Activated naive CD8-positive, alpha-beta T cell (primary cell): ENCODE data around the gene ABHD17A.
"Not testable (repeated sequence)": the region's sequence is repeated elsewhere in the genome, so short reads cannot be mapped to it uniquely, and the experiment has no call there.

ENCODE experiments used
- H3K27ac Mint-ChIP-seq: one replicate; pipeline ENCODE4 v1.8.0; 2021; ENCODE audit warnings: mixed read lengths
- H3K27me3 Mint-ChIP-seq: one replicate; pipeline ENCODE4 v1.8.0; 2021; ENCODE audit warnings: mixed read lengths
- H3K36me3 Mint-ChIP-seq: one replicate; pipeline ENCODE4 v1.8.0; 2021; ENCODE audit warnings: mixed read lengths
- H3K4me1 Mint-ChIP-seq: one replicate; pipeline ENCODE4 v1.8.0; 2021; ENCODE audit warnings: low read depth, mixed read lengths
- H3K4me3 Mint-ChIP-seq: one replicate; pipeline ENCODE4 v1.8.0; 2021; ENCODE audit warnings: mild to moderate bottlenecking, mixed read lengths
- H3K9me3 Mint-ChIP-seq: one replicate; pipeline ENCODE4 v1.8.0; 2021; ENCODE audit warnings: low read depth, mixed read lengths

ABHD17A gene

DNA sequence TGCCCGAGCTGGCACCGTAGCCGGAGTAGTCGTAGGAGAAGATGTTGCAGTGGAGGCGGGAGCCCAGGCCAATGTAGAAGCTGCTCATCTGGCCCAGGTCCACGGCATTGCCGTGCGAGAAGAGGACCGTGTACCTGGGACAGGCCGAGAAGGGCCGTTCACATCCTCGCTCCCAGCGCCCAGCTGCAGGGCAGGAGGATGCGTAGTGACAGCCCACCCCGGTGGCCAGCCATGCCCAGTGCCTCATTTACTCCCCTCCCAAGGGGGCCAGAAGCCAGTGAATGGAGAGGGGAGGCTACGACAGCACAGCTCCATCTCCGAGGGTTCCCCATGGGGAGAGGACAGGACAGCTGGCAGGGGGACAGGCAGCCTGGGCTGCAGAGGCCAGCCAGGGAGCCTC is 5.3 kb downstream of the ABHD17A start:
- not testable (repeated sequence) for H3K27ac Mint-ChIP-seq, H3K9me3 Mint-ChIP-seq, H3K27me3 Mint-ChIP-seq, H3K36me3 Mint-ChIP-seq, H3K4me3 Mint-ChIP-seq
- H3K4me1 Mint-ChIP-seq: peaks cover 32% of the 10 kb centered on the region

DNA sequence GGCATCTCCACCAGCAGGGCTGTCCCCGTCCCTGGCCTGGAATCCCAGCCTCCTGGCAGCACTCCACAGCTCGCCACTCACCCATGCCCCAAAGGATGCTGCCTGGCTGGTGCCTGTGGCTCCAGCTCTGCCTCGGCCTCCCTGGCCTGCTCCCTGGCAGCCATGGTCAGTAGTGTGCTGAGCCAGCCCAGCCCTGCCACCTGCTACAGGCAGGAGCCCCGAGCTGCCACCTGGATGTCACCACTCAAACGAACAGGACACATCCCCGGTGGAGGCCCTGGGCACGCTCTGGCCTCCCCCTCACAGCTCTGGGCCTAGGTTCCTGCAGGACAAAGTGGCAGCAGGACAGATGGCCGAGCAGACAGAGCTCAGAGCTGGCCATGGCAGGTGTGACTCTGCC is 6.7 kb downstream of the ABHD17A start:
- H3K4me1 Mint-ChIP-seq: peaks cover 37% of the 10 kb centered on the region
- H3K4me3 Mint-ChIP-seq, H3K27ac Mint-ChIP-seq, H3K36me3 Mint-ChIP-seq, H3K9me3 Mint-ChIP-seq, H3K27me3 Mint-ChIP-seq: not testable (repeated sequence)

DNA sequence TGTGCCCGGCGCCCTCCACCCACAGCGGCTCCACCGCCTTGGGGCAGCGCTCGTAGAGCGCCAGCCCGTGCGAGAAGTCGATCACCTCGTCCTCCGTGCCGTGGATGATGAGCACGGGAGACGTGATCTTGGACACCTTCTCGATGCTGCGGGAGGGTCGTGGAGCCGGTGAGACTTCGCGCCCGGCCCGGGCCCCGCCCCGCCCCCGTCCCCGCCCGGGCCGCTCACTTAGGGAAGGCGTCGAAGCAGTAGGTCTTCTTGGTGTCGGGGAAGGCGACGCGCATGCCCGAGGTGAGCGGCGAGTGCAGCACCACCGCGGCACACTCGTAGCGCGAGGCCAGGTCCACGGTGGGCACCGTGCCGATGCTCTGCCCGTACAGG is 8.0 kb downstream of the ABHD17A start:
- not testable (repeated sequence) for H3K27ac Mint-ChIP-seq, H3K9me3 Mint-ChIP-seq, H3K36me3 Mint-ChIP-seq, H3K27me3 Mint-ChIP-seq, H3K4me3 Mint-ChIP-seq
- peaks cover 25% of the 10 kb centered on the region for H3K4me1 Mint-ChIP-seq

DNA sequence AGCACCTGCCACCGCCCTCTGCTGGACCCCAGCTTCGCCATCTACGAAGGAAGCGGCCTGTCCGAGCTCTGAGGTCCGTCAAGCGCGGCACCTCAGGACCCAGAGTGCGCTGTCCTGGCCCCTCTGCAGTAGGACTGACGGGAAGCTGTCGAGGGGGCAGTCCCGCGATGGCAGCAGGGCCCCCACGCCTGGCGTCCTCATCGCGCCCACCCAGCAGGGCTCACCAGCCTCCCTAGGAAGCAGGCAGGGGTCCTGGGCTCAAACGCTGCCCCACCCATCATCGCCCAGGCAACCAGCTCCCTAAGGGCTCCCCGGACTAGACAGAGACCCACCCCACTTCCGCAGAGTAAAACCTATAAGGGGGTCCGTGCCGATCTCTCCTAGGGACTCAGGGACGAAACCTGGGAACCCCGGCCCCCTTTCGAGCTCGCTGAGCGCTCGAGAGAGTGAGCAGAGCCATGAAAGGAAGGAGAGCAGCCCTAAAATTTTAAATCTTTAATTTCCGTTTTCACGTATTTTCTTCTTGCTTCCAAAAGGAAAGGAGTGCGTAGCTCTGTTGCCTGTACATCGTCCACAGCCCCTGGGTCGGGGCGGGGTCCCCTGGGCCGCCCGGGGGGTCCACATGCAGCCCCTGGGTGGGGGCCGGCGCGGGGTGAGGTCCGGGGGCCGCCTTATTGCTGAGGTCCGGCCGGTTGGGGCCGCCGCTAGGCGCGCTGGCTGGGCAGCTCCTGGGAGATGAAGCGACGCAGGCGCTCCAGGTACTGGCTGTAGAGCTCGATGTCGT is 8.6 kb downstream of the ABHD17A start:
- H3K27me3 Mint-ChIP-seq, H3K9me3 Mint-ChIP-seq, H3K36me3 Mint-ChIP-seq: not testable (repeated sequence)
- peaks cover 21% of the 10 kb centered on the region for H3K4me1 Mint-ChIP-seq
- H3K4me3 Mint-ChIP-seq: peak overlapping the region; percentile 95
- H3K27ac Mint-ChIP-seq: peak overlapping the region; percentile 91

DNA sequence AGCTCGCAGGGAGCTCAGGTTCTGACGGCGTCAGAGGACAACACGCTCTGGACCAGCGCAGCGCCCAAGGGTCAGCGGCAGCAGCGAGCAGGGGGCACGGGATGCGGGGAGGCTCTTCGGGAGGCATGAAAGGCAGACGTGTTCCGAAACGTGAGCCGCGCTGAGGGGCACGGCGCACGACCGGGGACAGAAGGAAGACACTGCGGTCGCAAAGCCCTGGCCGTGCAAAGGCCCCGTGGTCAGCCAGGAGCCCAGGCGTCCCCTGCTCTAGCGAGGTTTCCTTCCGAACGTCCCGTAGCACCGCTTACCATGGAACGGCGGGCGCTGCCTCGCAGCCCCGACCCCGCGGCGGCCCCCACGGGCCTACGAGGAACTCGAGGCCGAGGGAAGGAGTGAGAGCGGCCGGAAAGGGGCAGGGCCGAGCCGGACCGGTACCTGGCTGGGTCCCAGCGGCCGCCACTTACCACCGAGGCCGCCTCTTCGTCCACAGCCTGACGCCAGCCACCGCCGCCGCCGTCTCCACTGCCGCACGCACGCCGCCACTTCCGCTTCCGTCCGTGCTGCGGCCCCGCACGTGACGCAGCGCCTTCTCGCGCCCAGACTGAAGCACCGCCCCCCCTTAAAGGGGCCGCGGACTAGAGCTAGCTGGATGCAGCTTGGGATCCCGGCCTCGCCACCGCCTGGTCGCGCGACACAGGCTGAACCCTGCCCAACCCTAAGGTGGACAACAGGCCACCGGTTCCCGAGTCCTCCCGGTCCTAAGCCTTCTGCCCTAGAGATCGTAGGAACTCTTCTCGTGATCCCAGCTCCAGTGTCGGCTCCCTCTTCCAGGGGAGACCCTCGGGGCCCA is 9.4 kb downstream of the ABHD17A start:
- Mint-ChIP-seq H3K9me3 (no peaks in the 10 kb centered on the region), H3K4me1 (peaks cover 19% of the 10 kb centered on the region), H3K27ac (peak overlapping the region; percentile 94), H3K4me3 (peak overlapping the region; percentile 95), H3K36me3 (no peaks in the 10 kb centered on the region), H3K27me3 (no peaks in the 10 kb centered on the region)

DNA sequence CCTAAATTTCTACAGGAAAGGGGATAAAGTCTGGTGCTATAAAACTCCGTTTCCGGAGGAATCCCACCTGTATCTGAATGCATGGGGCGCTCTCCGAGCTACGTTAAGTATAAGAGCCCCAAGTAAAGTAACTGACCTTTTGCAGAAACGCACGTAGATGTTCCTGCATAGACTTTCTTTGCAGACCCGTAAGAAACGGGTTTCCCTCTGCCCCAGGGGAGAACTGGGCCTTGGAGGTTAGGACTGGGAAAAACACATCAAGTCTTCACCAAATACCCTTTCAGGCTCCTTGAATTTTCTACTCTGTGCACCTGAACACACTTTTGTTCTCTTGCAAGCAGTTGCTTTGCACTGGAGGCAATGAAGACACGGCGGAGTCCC is 10.0 kb downstream of the ABHD17A start:
- peak overlapping the region; percentile 95 for H3K4me3 Mint-ChIP-seq
- H3K27ac Mint-ChIP-seq: peak overlapping the region; percentile 94
- H3K4me1 Mint-ChIP-seq: peaks cover 20% of the 10 kb centered on the region
- H3K9me3 Mint-ChIP-seq, H3K36me3 Mint-ChIP-seq, H3K27me3 Mint-ChIP-seq: not testable (repeated sequence)

DNA sequence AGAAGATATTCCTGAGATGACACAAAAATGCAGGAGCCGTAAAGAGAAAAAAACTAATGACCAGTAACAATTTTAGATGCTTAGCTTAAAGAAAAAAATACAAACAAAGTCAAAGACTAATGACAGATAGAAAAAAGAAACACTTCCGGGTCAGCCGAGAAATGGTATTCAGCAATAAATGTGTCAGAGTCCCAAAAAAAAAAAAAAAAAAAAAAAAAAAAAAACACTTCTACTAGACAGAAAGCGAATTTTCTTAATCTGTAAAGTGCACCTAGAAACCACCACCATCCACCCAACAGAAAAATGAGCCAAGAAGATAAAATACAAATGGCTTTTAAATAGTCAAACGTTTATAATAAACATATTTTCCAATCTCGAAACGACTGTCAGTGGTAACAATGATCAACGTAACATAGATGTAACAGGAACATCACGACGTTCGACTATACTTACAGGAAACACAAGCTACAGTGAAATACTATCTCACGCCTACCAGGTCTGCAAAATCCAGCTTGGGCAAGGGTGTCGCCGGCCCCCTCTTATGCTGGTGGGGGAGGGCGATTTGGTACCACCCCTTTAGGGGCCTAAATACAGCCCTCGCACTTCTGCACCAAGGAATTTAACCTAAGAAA is 10.6 kb downstream of the ABHD17A start:
- no peaks in the 10 kb centered on the region for H3K36me3 Mint-ChIP-seq
- H3K4me1 Mint-ChIP-seq: peaks cover 22% of the 10 kb centered on the region
- peak overlapping the region; percentile 95 for H3K4me3 Mint-ChIP-seq
- H3K27ac Mint-ChIP-seq: peak overlapping the region; percentile 94
- no peaks in the 10 kb centered on the region for H3K27me3 Mint-ChIP-seq
- H3K9me3 Mint-ChIP-seq: no peaks in the 10 kb centered on the region

DNA sequence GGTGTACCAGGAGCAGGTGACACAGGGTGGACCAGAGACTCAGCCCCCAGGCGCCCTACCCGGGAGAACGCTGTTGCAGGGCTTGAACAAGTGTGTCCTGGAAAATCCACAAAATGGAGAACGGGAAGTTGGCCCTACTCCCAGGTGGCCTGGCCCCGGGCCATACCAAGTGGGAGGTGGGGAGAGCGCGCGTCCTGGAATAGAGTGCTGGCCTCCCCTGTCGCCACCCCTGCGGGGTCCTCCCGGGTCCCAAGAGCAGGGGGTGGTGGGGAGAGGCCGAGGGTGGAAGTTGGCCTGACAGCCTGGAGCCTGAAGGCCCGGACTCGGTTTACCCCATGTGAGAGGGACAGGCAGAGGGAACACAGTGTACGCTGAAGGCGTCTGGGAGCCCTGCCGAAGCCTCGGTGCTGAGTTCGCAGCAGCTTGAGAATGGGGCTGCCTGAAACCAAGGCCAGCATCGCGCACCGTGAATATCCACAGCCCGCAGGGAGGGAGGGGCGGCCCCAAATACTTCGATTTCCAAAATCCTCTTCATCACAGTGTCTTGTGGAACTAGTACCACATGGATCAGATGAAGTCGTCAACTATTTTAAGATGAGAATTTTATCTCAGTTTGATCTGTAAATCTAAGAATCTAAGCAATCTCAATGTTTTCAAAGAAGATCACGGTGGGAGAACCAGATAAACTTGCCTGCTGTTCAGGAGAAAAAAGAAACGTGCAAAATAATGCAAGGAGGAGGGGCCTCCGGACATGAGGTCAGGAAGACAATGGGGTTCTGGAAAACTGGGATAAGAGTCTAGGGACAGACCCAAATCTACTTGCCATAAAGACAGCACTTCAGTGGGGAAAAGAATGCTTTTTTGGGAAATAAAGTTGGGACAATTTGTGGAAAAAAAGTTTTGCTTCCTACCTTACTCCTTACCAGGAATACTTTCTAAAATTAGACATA is 11.5 kb downstream of the ABHD17A start:
- Mint-ChIP-seq H3K27ac (peak overlapping the region; percentile 94), H3K27me3 (no peaks in the 10 kb centered on the region), H3K36me3 (no peaks in the 10 kb centered on the region), H3K4me1 (peaks cover 24% of the 10 kb centered on the region), H3K9me3 (no peaks in the 10 kb centered on the region), H3K4me3 (peak overlapping the region; percentile 95)

DNA sequence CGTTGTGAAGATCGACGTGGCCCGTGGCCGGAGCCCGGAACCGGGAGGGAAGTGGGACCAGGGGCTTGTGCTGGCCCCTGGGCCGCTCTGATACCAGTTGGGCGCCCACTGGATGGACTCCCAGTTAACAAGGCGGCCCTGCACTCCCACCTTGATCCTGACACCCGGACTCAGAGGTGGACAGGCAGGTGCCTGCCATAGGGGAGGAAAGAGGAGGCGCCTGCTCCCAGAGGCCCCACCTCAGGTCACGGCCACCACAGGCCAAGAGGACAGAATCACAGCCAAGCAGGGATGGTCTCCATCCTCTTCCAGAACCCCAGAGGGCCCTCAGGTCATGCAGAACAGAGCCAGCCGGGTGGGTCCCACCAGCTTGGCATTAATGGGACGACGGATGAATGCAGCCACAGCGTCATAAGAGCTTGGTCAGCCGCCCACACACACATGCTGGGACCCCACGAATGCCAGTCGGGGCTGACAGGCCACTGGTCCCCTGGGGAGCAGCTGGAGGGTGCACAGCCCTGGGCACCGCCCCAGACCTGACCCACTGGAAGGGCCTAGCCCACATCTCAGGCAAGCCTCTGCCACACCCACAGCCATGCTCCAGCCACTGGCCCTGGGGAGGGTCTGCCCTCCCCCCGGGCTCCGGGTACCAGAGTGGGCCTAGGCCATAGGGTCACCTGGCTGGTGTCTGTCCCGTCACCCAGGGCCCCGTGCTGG is 12.3 kb downstream of the ABHD17A start:
- Mint-ChIP-seq H3K4me1 (peaks cover 27% of the 10 kb centered on the region), H3K27ac (peak overlapping the region; percentile 28), H3K36me3 (no peaks in the 10 kb centered on the region), H3K9me3 (no peaks in the 10 kb centered on the region), H3K4me3 (peak overlapping the region; percentile 20), H3K27me3 (no peaks in the 10 kb centered on the region)

DNA sequence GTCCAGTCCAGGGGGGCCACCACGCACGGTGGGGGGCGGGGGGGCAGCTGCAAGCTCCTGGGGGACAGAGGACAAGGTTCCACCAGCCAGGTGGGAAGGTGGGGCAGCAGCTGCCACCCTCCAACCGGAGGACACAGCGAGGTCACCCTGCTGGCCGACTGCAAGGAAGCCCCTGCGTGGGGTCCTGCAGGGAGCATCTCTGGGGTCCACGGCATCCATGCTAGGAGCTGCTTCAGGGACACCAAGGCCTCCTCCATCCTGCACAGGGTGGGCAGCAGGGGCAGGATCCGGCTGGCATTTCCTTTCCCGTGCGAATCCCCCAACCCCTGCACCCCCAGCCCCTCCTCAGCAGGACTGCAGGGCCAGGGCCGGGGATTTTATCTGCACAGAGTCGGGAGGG is 13.7 kb downstream of the ABHD17A start:
- Mint-ChIP-seq H3K36me3 (no peaks in the 10 kb centered on the region), H3K4me3 (no peak overlapping the region), H3K27me3 (no peaks in the 10 kb centered on the region), H3K4me1 (peaks cover 27% of the 10 kb centered on the region), H3K27ac (no peak overlapping the region), H3K9me3 (no peaks in the 10 kb centered on the region)

DNA sequence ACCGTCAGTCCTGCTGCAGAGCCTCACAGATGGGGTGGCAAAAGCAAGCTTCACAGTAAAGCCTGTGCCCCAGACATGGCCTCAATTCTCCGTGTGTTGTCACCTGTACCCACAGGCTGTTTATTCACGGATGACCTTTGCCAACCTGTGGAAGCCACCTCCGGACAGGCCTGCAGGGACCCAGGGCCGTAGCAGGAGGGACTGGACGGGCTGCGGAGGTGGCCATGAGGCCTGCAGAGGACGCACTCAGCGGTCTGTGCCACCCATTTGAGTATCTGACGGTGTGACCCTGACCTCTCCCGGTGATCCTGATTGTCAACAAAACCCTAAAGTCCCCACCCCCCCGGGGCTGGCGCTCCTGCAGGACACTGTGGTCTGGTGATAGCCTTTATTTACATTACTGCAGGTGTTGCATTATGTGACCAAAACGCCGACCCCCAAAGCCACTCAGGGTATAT is 14.1 kb downstream of the ABHD17A start:
- H3K9me3 Mint-ChIP-seq: no peaks in the 10 kb centered on the region
- no peaks in the 10 kb centered on the region for H3K27me3 Mint-ChIP-seq
- H3K4me1 Mint-ChIP-seq: peaks cover 22% of the 10 kb centered on the region
- H3K4me3 Mint-ChIP-seq: no peak overlapping the region
- H3K27ac Mint-ChIP-seq: no peak overlapping the region
- H3K36me3 Mint-ChIP-seq: no peaks in the 10 kb centered on the region

DNA sequence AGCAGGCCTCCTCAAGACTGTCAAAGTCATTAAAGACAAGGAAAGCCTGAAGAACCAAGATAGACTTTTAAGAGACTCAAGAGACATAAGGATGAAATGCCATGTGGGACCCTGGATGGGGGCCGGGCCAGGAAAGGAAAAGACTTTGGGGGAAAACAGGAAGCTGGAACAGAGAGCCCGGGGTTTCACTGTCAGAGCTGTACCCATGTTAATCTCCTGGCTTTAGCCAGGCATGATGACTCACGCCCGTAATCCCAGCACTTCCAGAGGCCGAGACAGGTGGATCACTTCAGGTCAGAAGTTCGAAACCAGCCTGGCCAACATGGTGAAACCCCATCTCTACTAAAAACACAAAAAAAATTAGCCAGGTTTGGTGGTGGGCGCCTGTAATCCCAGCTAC is 16.3 kb downstream of the ABHD17A start:
- Mint-ChIP-seq H3K4me1 (peaks cover 15% of the 10 kb centered on the region), H3K9me3 (no peaks in the 10 kb centered on the region), H3K27me3 (no peaks in the 10 kb centered on the region), H3K27ac (no peak overlapping the region), H3K4me3 (no peak overlapping the region), H3K36me3 (no peaks in the 10 kb centered on the region)

DNA sequence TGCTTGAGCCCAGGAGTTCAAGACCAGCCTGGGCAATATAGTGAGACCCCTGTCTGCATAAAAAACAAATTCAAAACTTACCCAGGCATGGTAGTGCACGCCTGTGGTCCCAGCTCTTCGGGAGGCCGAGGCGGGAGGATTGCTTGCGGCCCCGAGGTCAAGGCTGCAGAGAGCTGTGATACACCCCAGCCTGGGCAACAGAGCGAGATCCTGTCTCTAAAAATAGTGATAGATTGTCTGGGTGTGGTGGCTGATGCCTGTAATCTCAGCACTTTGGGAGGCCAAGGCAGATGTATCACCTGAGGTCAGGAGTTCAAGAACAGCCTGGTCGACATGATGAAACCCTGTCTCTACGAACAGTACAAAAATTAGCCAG is 18.0 kb downstream of the ABHD17A start:
- Mint-ChIP-seq H3K27ac (no peak overlapping the region), H3K27me3 (no peaks in the 10 kb centered on the region), H3K4me3 (no peak overlapping the region), H3K9me3 (no peaks in the 10 kb centered on the region), H3K36me3 (no peaks in the 10 kb centered on the region), H3K4me1 (peaks cover 11% of the 10 kb centered on the region)
